GM23338 (cell line): ENCODE results near the gene THSD4. TPM values are rescaled to one million over a fixed set of nuclear protein-coding genes. Genes with fewer than 3 reads are reported as not detected.

Experiments
- ATAC-seq: fragments of 200-7000 bp; cut with Tn5 transposase; 3 replicates; pipeline ENCODE4 v1.9.1; 2020
- DNase-seq: peaks from one replicate; pipeline ENCODE4 v3.0.0-alpha.2; 2015; ENCODE audit warnings: low spot score
- H2AFZ ChIP-seq: fragments of 200-600 bp; sonication (generic); 2 replicates; pipeline ENCODE4 v1.8.0; 2016; ENCODE audit warnings: antibody characterized with exemption, mild to moderate bottlenecking, moderate library complexity
- H3F3A ChIP-seq: fragments of 200-600 bp; sonication (generic); replicated peaks from 2 replicates; pipeline ENCODE4 v1.8.0; 2017; ENCODE audit warnings: antibody characterized with exemption, mixed run types, low read depth
- H3K27ac ChIP-seq: fragments of 200-600 bp; sonication (generic); 2 replicates; pipeline ENCODE4 v1.6.1; 2016; ENCODE audit warnings: low read depth
- H3K27me3 ChIP-seq: fragments of 200-600 bp; sonication (generic); 2 replicates; pipeline ENCODE4 v1.8.0; 2016; ENCODE audit warnings: mild to moderate bottlenecking, mixed run types, moderate library complexity; ENCODE audit not compliant: insufficient read depth
- H3K36me3 ChIP-seq: fragments of 200-600 bp; sonication (generic); 2 replicates; pipeline ENCODE4 v1.8.0; 2016; ENCODE audit warnings: mild to moderate bottlenecking; ENCODE audit not compliant: insufficient read depth
- H3K4me1 ChIP-seq: fragments of 200-600 bp; sonication (generic); 2 replicates; pipeline ENCODE4 v1.8.0; 2016; ENCODE audit warnings: mild to moderate bottlenecking, moderate library complexity; ENCODE audit not compliant: insufficient read depth
- H3K4me2 ChIP-seq: fragments of 200-600 bp; sonication (generic); 2 replicates; pipeline ENCODE4 v1.7.1; 2017; ENCODE audit warnings: mixed run types
- H3K4me3 ChIP-seq: fragments of 200-600 bp; sonication (generic); 2 replicates; pipeline ENCODE4 v1.6.1; 2016; ENCODE audit warnings: mixed run types
- H3K79me2 ChIP-seq: fragments of 200-600 bp; sonication (generic); replicated peaks from 2 replicates; pipeline ENCODE4 v1.8.0; 2017; ENCODE audit warnings: mild to moderate bottlenecking; ENCODE audit not compliant: insufficient read depth
- H3K9me2 ChIP-seq: fragments of 200-600 bp; sonication (generic); 2 replicates; pipeline ENCODE4 v1.8.0; 2017; ENCODE audit not compliant: insufficient read depth
- H4K20me1 ChIP-seq: fragments of 200-600 bp; sonication (generic); replicated peaks from 2 replicates; pipeline ENCODE4 v1.8.0; 2017; ENCODE audit warnings: mild to moderate bottlenecking; ENCODE audit not compliant: insufficient read depth
- H3K27ac Mint-ChIP-seq: 2 replicates; pipeline ENCODE4 v1.8.0; 2020; ENCODE audit warnings: inconsistent platforms, mild to moderate bottlenecking, moderate library complexity, mixed read lengths
- H3K27me3 Mint-ChIP-seq: 3 replicates; pipeline ENCODE4 v1.8.0; 2022; ENCODE audit warnings: low read depth, mild to moderate bottlenecking, moderate library complexity, mixed read lengths, inconsistent platforms; ENCODE audit not compliant: insufficient read depth, poor library complexity
- H3K36me3 Mint-ChIP-seq: 3 replicates; pipeline ENCODE4 v1.8.0; 2021; ENCODE audit warnings: low read depth, mild to moderate bottlenecking, inconsistent platforms, moderate library complexity, mixed read lengths
- H3K4me1 Mint-ChIP-seq: 3 replicates; pipeline ENCODE4 v1.8.0; 2020; ENCODE audit warnings: mild to moderate bottlenecking, inconsistent platforms, mixed read lengths
- H3K4me3 Mint-ChIP-seq: 3 replicates; pipeline ENCODE4 v1.8.0; 2021; ENCODE audit warnings: moderate library complexity, mild to moderate bottlenecking, inconsistent platforms, mixed read lengths
- H3K9me3 Mint-ChIP-seq: 3 replicates; pipeline ENCODE4 v1.8.0; 2020; ENCODE audit warnings: moderate library complexity, mild to moderate bottlenecking, inconsistent platforms, mixed read lengths
- CREB1 ChIP-seq: fragments of 250-450 bp; sonication (Bioruptor Pico); IDR thresholded peaks from 2 replicates; pipeline ENCODE4 v1.5.0; 2020; ENCODE audit warnings: low read depth, mild to moderate bottlenecking, moderate library complexity
- CTCF ChIP-seq, 2 experiments: fragments of 200-600 bp in 1 of 2; sonication (generic) in 1 of 2; conservative IDR thresholded peaks; 2 replicates each; pipeline versions ENCODE4 v1.5.1 to v1.6.1; 2016 to 2017; ENCODE audit warnings: antibody characterized with exemption in 2 of 2, low read depth in 2 of 2, mild to moderate bottlenecking in 2 of 2, moderate library complexity in 1 of 2
- ETS1 ChIP-seq: IDR thresholded peaks from 2 replicates; pipeline ENCODE4 v1.6.1; 2016; ENCODE audit warnings: antibody characterized with exemption
- EZH2 ChIP-seq: fragments of 200-600 bp; sonication (generic); IDR thresholded peaks from one replicate; pipeline ENCODE4 v1.8.0; 2017; ENCODE audit warnings: antibody characterized with exemption, mild to moderate bottlenecking, low read depth; ENCODE audit not compliant: unreplicated experiment
- EZH2phosphoT487 ChIP-seq: fragments of 200-600 bp; sonication (generic); IDR thresholded peaks from one replicate; pipeline ENCODE4 v1.8.1; 2018; ENCODE audit warnings: antibody characterized with exemption; ENCODE audit not compliant: unreplicated experiment
- JUNB ChIP-seq: IDR thresholded peaks from one replicate; pipeline ENCODE4 v1.6.1; 2016; ENCODE audit warnings: antibody characterized with exemption; ENCODE audit not compliant: unreplicated experiment
- NANOG ChIP-seq: IDR thresholded peaks from 2 replicates; pipeline ENCODE4 v1.6.1; 2016; ENCODE audit warnings: antibody characterized with exemption, borderline replicate concordance
- POLR2AphosphoS5 ChIP-seq: IDR thresholded peaks from 2 replicates; pipeline ENCODE4 v1.6.1; 2016; ENCODE audit warnings: antibody characterized with exemption, low read depth
- REST ChIP-seq: IDR thresholded peaks from one replicate; pipeline ENCODE4 v1.6.1; 2018; ENCODE audit warnings: antibody characterized with exemption; ENCODE audit not compliant: unreplicated experiment
- STAT1 ChIP-seq: IDR thresholded peaks from one replicate; pipeline ENCODE4 v1.6.1; 2016; ENCODE audit warnings: antibody characterized with exemption; ENCODE audit not compliant: unreplicated experiment
- ZNF114 ChIP-seq: fragments of 250-450 bp; sonication (Bioruptor Pico); IDR thresholded peaks from 2 replicates; pipeline ENCODE4 v1.5.0; 2020; ENCODE audit warnings: mild to moderate bottlenecking, moderate library complexity
- ZNF331 ChIP-seq: fragments of 250-450 bp; sonication (Bioruptor Pico); IDR thresholded peaks from 2 replicates; pipeline ENCODE4 v1.5.0; 2020; ENCODE audit warnings: low read depth, mild to moderate bottlenecking, moderate library complexity
- ZNF462 ChIP-seq: fragments of 250-450 bp; sonication (Bioruptor Pico); IDR thresholded peaks from 2 replicates; pipeline ENCODE4 v1.5.0; 2020; ENCODE audit warnings: mild to moderate bottlenecking, moderate library complexity
- polyA plus RNA-seq: library from polyadenylated mRNA; unstranded; fragments of >200 nt; fragmentation: Nextera tagmentation; extraction: Ambion mirVana; gene quantifications from 2 replicates; pipeline ENCODE4 v1.2.1, GENCODE V29; 2016
- total RNA-seq: library from RNA; depleted of rRNA; stranded (reverse); fragments of >200 nt; shearing (Covaris generic); gene quantifications from 2 replicates; pipeline ENCODE4 v1.2.3, GENCODE V29; 2014

THSD4 gene
- total and polyA plus RNA-seq, 2 experiments from 2014 or later: 2.0 to 7.4 TPM

- no peak for DNase-seq
- no peak overlapping the region for H3K4me2 ChIP-seq
- H3K27ac ChIP-seq: no peak overlapping the region
- H2AFZ ChIP-seq: no peak overlapping the region
- TF ChIP-seq STAT1 (no peak), CTCF (conservative IDR thresholded peaks at IDR 0.05; ENCODE audit: low read depth in 2 of 2) (no peak), EZH2 (no peak), CREB1 (CRISPR knock-in tag) (no peak), POLR2AphosphoS5 (no peak), REST (no peak), ZNF331 (CRISPR knock-in tag) (no peak), JUNB (no peak), EZH2phosphoT487 (no peak), ETS1 (no peak), ZNF114 (CRISPR knock-in tag) (no peak), ZNF462 (no peak), NANOG (no peak)
- no peaks in the 10 kb centered on the region for H3K9me2 ChIP-seq
- no peaks in the 10 kb centered on the region for H3K36me3 ChIP-seq
- no peak overlapping the region for H3K4me3 ChIP-seq
- no peak for ATAC-seq
- H4K20me1 ChIP-seq: no peaks in the 10 kb centered on the region
- H3K79me2 ChIP-seq: no peaks in the 10 kb centered on the region
- H3K27ac Mint-ChIP-seq: no peak overlapping the region
- H3K27me3 ChIP-seq: no peaks in the 10 kb centered on the region
- H3K4me3 Mint-ChIP-seq: no peak overlapping the region
- no peaks in the 10 kb centered on the region for H3F3A ChIP-seq
- H3K27me3 Mint-ChIP-seq: no peaks in the 10 kb centered on the region
- no peaks in the 10 kb centered on the region for H3K4me1 ChIP-seq
- H3K9me3 Mint-ChIP-seq: peaks cover under 1% of the 10 kb centered on the region; the same call in 1 of the 3 replicates
- H3K4me1 Mint-ChIP-seq: peaks cover 3% of the 10 kb centered on the region; the same call in 1 of the 3 replicates
- no peaks in the 10 kb centered on the region for H3K36me3 Mint-ChIP-seq
Observed at GRCh38 chr15:71473751-71474150, 358.5 kb downstream of the THSD4 start.
